ENCODE measurements around the gene TACC2. TPM values are rescaled to one million over a fixed set of nuclear protein-coding genes. Genes with fewer than 3 reads are reported as not detected.
"Not testable (repeated sequence)": the region's sequence is repeated elsewhere in the genome, so short reads cannot be mapped to it uniquely, and the experiment has no call there.

TACC2 gene
- total RNA-seq, 2 experiments from 2014 or later = not detected

DNA sequence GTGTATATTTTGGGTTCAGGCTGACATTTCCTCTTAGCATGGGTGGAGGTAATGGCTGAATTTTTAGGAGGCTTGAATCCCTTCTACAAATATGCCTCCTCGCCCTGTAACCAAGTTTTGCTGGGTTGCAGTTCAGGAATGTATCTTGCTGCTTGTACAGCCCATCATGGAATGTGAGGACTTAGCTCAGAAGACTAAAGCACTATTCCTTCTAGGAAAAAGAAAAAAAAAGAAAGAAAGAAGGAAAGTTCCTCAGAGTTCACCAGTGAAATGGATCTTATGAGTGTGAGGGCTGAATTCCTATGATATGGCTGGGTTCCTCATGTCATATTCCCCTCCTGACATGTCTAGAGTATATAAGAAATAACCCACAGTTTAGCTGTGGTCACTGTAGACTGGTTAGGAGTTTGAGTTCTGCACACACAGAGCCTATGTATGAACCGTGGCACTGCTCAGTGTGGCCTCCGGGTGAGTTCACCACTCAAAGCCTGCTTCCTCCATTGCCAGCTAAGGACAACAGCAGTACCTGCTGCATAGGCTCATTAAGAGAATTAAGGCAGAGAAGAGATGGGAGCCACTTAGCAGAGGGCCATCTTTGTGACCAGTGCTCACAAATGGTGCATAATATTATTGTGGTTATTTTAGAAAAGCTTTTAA, 114.0 kb downstream of the TACC2 start:
- no peaks in the 10 kb centered on the region for H3K27me3 ChIP-seq (ENCODE audit: control insufficient read depth in 1 of 2, insufficient read depth in 2 of 2, low read length in 2 of 2)
- DNase-seq (no peak), ATAC-seq (ENCODE audit: poor library complexity) (no peak)
- no peaks in the 10 kb centered on the region for H3K36me3 Mint-ChIP-seq (ENCODE audit: low read depth)
- ChIA-PET POLR2A (no interaction called here), CTCF (interaction anchor here (0.6 kb wide), 1 partner anchor 1336 kb away, joined by 4 read pairs; no protein-coding TSS in a partner anchor)
- H3K27me3 Mint-ChIP-seq = peaks cover 17% of the 10 kb centered on the region
- no peak overlapping the region for H3K4me3 Mint-ChIP-seq
- H3K4me1 Mint-ChIP-seq (ENCODE audit: low read depth) = no peaks in the 10 kb centered on the region
- H3K36me3 ChIP-seq (ENCODE audit: insufficient read depth, low read length) = no peaks in the 10 kb centered on the region
- intact Hi-C loops (cut with DNase I, micrococcal nuclease) = no loop called here
- no peaks in the 10 kb centered on the region for H3K9me3 Mint-ChIP-seq
- H3K4me3 ChIP-seq (ENCODE audit: low read length) = no peak overlapping the region
- H3K4me1 ChIP-seq (ENCODE audit: insufficient read depth, low read length) = no peaks in the 10 kb centered on the region
- TF ChIP-seq, protein P1, sequence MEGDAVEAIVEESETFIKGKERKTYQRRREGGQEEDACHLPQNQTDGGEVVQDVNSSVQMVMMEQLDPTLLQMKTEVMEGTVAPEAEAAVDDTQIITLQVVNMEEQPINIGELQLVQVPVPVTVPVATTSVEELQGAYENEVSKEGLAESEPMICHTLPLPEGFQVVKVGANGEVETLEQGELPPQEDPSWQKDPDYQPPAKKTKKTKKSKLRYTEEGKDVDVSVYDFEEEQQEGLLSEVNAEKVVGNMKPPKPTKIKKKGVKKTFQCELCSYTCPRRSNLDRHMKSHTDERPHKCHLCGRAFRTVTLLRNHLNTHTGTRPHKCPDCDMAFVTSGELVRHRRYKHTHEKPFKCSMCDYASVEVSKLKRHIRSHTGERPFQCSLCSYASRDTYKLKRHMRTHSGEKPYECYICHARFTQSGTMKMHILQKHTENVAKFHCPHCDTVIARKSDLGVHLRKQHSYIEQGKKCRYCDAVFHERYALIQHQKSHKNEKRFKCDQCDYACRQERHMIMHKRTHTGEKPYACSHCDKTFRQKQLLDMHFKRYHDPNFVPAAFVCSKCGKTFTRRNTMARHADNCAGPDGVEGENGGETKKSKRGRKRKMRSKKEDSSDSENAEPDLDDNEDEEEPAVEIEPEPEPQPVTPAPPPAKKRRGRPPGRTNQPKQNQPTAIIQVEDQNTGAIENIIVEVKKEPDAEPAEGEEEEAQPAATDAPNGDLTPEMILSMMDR (IDR thresholded peaks at IDR 0.05) = no peak
- H3K9me3 ChIP-seq (ENCODE audit: control insufficient read depth in 1 of 2, insufficient read depth in 1 of 2, low read length in 2 of 2) = no peaks in the 10 kb centered on the region
- H3K27ac Mint-ChIP-seq = no peak overlapping the region
- H3K27ac ChIP-seq (ENCODE audit: low read depth in 1 of 2, low read length in 2 of 2) = no peak overlapping the region

DNA sequence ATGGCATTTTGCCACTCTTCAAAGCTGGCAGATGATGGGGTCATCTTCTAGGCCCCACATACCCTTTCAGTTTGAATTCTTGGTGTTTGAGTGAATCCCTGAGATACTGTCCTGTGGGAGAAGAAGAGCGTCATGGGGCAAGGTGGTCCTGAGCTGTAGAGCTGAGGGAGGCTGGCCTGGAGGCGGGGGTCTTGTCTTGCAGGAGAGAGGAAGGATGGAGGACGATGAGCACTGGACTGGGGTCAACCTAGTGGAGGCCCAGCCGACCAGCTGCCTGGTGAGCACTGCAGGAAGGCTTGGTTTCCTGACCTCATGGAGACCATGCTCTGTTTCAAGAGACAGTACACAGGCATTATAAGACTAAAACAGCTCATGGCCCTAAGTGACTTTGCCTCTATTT, 114.6 kb downstream of the TACC2 start:
- Mint-ChIP-seq H3K4me1 (ENCODE audit: low read depth) (no peaks in the 10 kb centered on the region), H3K27me3 (peaks cover 17% of the 10 kb centered on the region), H3K36me3 (ENCODE audit: low read depth) (no peaks in the 10 kb centered on the region), H3K27ac (no peak overlapping the region), H3K9me3 (no peaks in the 10 kb centered on the region), H3K4me3 (no peak overlapping the region)
- DNase-seq (no peak), ATAC-seq (ENCODE audit: poor library complexity) (no peak)
- no peaks in the 10 kb centered on the region for H3K9me3 ChIP-seq (ENCODE audit: control insufficient read depth in 1 of 2, insufficient read depth in 1 of 2, low read length in 2 of 2)
- POLR2A ChIA-PET = no interaction called here
- no peaks in the 10 kb centered on the region for H3K27me3 ChIP-seq (ENCODE audit: control insufficient read depth in 1 of 2, insufficient read depth in 2 of 2, low read length in 2 of 2)
- no peaks in the 10 kb centered on the region for H3K4me1 ChIP-seq (ENCODE audit: insufficient read depth, low read length)
- H3K36me3 ChIP-seq (ENCODE audit: insufficient read depth, low read length) = no peaks in the 10 kb centered on the region
- intact Hi-C loops (cut with DNase I, micrococcal nuclease) = no loop called here
- TF ChIP-seq, protein P1 (IDR thresholded peaks at IDR 0.05) = no peak
- CTCF ChIA-PET = interaction anchor here (0.6 kb wide), 1 partner anchor 1336 kb away, joined by 4 read pairs; no protein-coding TSS in a partner anchor
- H3K4me3 ChIP-seq (ENCODE audit: low read length) = no peak overlapping the region
- no peak overlapping the region for H3K27ac ChIP-seq (ENCODE audit: low read depth in 1 of 2, low read length in 2 of 2)

DNA sequence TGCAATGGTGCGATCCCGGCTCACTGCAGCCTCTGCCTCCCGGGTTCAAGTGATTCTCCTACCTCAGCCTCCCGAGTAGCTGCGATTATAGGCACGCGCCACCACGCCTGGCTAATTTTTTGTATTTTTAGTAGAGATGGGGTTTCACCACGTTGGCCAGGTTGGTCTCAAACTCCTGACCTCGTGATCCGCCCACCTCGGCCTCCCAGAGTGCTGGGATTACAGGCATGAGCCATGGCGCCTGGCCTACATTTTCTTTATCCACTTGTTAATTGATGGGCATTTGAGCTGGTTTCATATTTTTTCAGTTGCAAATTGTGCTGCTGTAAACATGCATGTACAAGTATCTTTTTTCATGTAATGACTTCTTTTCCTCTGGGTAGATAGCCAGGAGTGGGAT, 119.8 kb downstream of the TACC2 start:
- H3K27ac ChIP-seq (ENCODE audit: low read depth in 1 of 2, low read length in 2 of 2); H3K9me3 Mint-ChIP-seq; H3K9me3 ChIP-seq (ENCODE audit: control insufficient read depth in 1 of 2, insufficient read depth in 1 of 2, low read length in 2 of 2); DNase-seq; H3K4me1 ChIP-seq (ENCODE audit: insufficient read depth, low read length); H3K27ac Mint-ChIP-seq; ATAC-seq (ENCODE audit: poor library complexity); H3K36me3 ChIP-seq (ENCODE audit: insufficient read depth, low read length); H3K36me3 Mint-ChIP-seq (ENCODE audit: low read depth); H3K4me3 ChIP-seq (ENCODE audit: low read length); POLR2A ChIA-PET; H3K4me1 Mint-ChIP-seq (ENCODE audit: low read depth); CTCF ChIA-PET; H3K4me3 Mint-ChIP-seq; intact Hi-C loops (cut with DNase I, micrococcal nuclease): not testable (repeated sequence)
- peaks cover 13 to 15% of the 10 kb centered on the region in 2 experiments for H3K27me3 ChIP-seq (ENCODE audit: control insufficient read depth in 1 of 2, insufficient read depth in 2 of 2, low read length in 2 of 2)
- H3K27me3 Mint-ChIP-seq = peaks cover 48% of the 10 kb centered on the region
